Esophagus squamous epithelium (tissue), 5 donors: Measurements from ENCODE around the gene TMEM234. TPM values are rescaled to one million over a fixed set of nuclear protein-coding genes. Genes with fewer than 3 reads are reported as not detected.

Experiments used
- DNase-seq: peaks from one replicate; lab custom pipeline; 2025; lab: John Stamatoyannopoulos, UW
- H3K27ac ChIP-seq, 4 donors: fragments of 200-600 bp; sonication (generic); one replicate each; pipeline ENCODE4 v1.5.1; 2016 to 2019; ENCODE audit warnings: mild to moderate bottlenecking in 1 of 4
- H3K27me3 ChIP-seq, 4 donors: fragments of 200-600 bp; sonication (generic); 1 replicate in 3 of 4; 2 replicates in 1 of 4; pipeline versions ENCODE4 v1.5.1 to v1.6.0; 2017 to 2021; ENCODE audit warnings: antibody characterized with exemption in 1 of 4
- H3K36me3 ChIP-seq, 3 donors: fragments of 200-600 bp; sonication (generic); one replicate each; pipeline ENCODE4 v1.5.1; 2016 to 2019
- H3K4me1 ChIP-seq, 3 donors: fragments of 200-600 bp; sonication (generic); one replicate each; pipeline ENCODE4 v1.5.1; 2017 to 2019
- H3K4me3 ChIP-seq, 4 donors: fragments of 200-600 bp; sonication (generic); 1 replicate in 3 of 4; 2 replicates in 1 of 4; pipeline ENCODE4 v1.5.1; 2016 to 2019; ENCODE audit warnings: mild to moderate bottlenecking in 2 of 4, moderate library complexity in 1 of 4
- H3K9me3 ChIP-seq, 3 donors: fragments of 200-600 bp; sonication (generic); one replicate each; pipeline ENCODE4 v1.5.1; 2016 to 2019
- CTCF ChIP-seq, 6 experiments: fragments of 450-650 bp in 4 of 6; fragments of 200-600 bp in 2 of 6; sonication (generic) in 2 of 6; IDR thresholded peaks; one replicate each; pipeline ENCODE4 v1.5.1; 2016 to 2019; ENCODE audit warnings: antibody characterized with exemption in 6 of 6, mild to moderate bottlenecking in 4 of 6, moderate library complexity in 4 of 6
- POLR2A ChIP-seq, 4 donors: fragments of 450-650 bp; IDR thresholded peaks; one replicate each; pipeline ENCODE4 v1.6.1; 2017; ENCODE audit warnings: antibody characterized with exemption in 4 of 4, mild to moderate bottlenecking in 4 of 4, moderate library complexity in 3 of 4
- WGBS, 2 donors: methylation state at CpG; one replicate each; pipeline ENCODE4 v1.1.5; 2018; 5-methylcytosine and 5-hydroxymethylcytosine counted together
- intact Hi-C: fragments of 100-400 bp; cut with DNase I; formaldehyde crosslinking; loops from one replicate; pipeline ENCODE4 v1.15.0; 2022
- total RNA-seq, 4 donors: library from RNA; depleted of rRNA; stranded (reverse); fragments of >200 nt; gene quantifications; one replicate each; pipeline ENCODE4 v1.1.0, GENCODE V29; 2016
- donor health status: DM: yes; HTN: yes; CAD: no.

Gene TMEM234
- total RNA-seq, 4 donors from 2014 or later: 6.4 to 11.1 (median 9.4) TPM

- H3K27me3 ChIP-seq: no peaks in the 10 kb centered on the region
- WGBS, 2 donors: 20 to 24% methylated on average over 1 to 4 of the region's 4 CpGs
- TF ChIP-seq CTCF (IDR thresholded peaks at IDR 0.05) (no peak), POLR2A (IDR thresholded peaks at IDR 0.05) (no peak)
- H3K4me1 ChIP-seq: peaks cover 5 to 52% (median 19%) of the 10 kb centered on the region in 3 donors
- no peak for DNase-seq
- intact Hi-C loops: no loop called here
- H3K9me3 ChIP-seq: no peaks in the 10 kb centered on the region
- peak overlapping the region in 2 of 4 donors; percentile 71 to 77 for H3K4me3 ChIP-seq
- peak overlapping the region in 3 of 4 donors; percentile 82 to 91 (median 86) for H3K27ac ChIP-seq
- H3K36me3 ChIP-seq: peaks cover 0 to 8% (median 0%) of the 10 kb centered on the region in 3 donors
These were observed 17.2 kb upstream of the TMEM234 start for GRCh38 chr1:32239337-32239736.

- Histone ChIP-seq H3K36me3 (peaks cover 16 to 48% (median 21%) of the 10 kb centered on the region in 3 donors), H3K27me3 (no peaks in the 10 kb centered on the region), H3K4me3 (no peak overlapping the region), H3K27ac (no peak overlapping the region), H3K4me1 (peaks cover 1 to 18% (median 9%) of the 10 kb centered on the region in 3 donors), H3K9me3 (no peaks in the 10 kb centered on the region)
- intact Hi-C loops: no loop called here
- DNase-seq: no peak
- TF ChIP-seq CTCF (IDR thresholded peaks at IDR 0.05) (no peak), POLR2A (IDR thresholded peaks at IDR 0.05) (no peak)
- 80% methylated on average over 4 of the region's 7 CpGs; no CpG with 5 or more reads in 1 of the 2 donors for WGBS, 2 donors
These were observed 12.6 kb upstream of the TMEM234 start for GRCh38 chr1:32234792-32235191.

GRCh38 chr1:32232558-32233304 lies 10.6 kb upstream of the TMEM234 start:
- Histone ChIP-seq H3K27me3 (no peaks in the 10 kb centered on the region), H3K4me1 (peaks cover 0 to 10% (median 9%) of the 10 kb centered on the region in 3 donors), H3K4me3 (no peak overlapping the region), H3K36me3 (peaks cover 34 to 69% (median 36%) of the 10 kb centered on the region in 3 donors), H3K9me3 (no peaks in the 10 kb centered on the region), H3K27ac (no peak overlapping the region)
- no peak for DNase-seq
- 72 to 77% methylated on average over 8 of the region's 8 CpGs for WGBS, 2 donors
- TF ChIP-seq POLR2A (IDR thresholded peaks at IDR 0.05) (no peak), CTCF (IDR thresholded peaks at IDR 0.05) (no peak)
- intact Hi-C loops: no loop called here

GRCh38 chr1:32231843-32232432 lies 9.8 kb upstream of the TMEM234 start:
- 77 to 91% methylated on average over 4 of the region's 5 CpGs for WGBS, 2 donors
- intact Hi-C loops: no loop called here
- Histone ChIP-seq H3K36me3 (peaks cover 39 to 77% (median 41%) of the 10 kb centered on the region in 3 donors), H3K4me1 (peaks cover 0 to 10% (median 9%) of the 10 kb centered on the region in 3 donors), H3K27ac (no peak overlapping the region), H3K27me3 (no peaks in the 10 kb centered on the region), H3K4me3 (no peak overlapping the region), H3K9me3 (no peaks in the 10 kb centered on the region)
- TF ChIP-seq CTCF (IDR thresholded peaks at IDR 0.05) (no peak), POLR2A (IDR thresholded peaks at IDR 0.05) (no peak)
- DNase-seq: no peak

- Histone ChIP-seq H3K27ac (no peak overlapping the region), H3K36me3 (peaks cover 41 to 98% (median 46%) of the 10 kb centered on the region in 3 donors), H3K4me3 (no peak overlapping the region), H3K9me3 (no peaks in the 10 kb centered on the region), H3K4me1 (peaks cover 2 to 14% (median 7%) of the 10 kb centered on the region in 3 donors), H3K27me3 (no peaks in the 10 kb centered on the region)
- DNase-seq: no peak
- TF ChIP-seq POLR2A (IDR thresholded peaks at IDR 0.05) (no peak), CTCF (IDR thresholded peaks at IDR 0.05) (no peak)
- intact Hi-C loops: no loop called here
- WGBS, 2 donors: 72 to 86% methylated on average over 3 of the region's 3 CpGs
These were observed 6.6 kb upstream of the TMEM234 start for GRCh38 chr1:32228771-32229170.
